Prostate gland (tissue), 2 donors: ENCODE results near the gene UGT1A8. TPM values are rescaled to one million over a fixed set of nuclear protein-coding genes. Genes with fewer than 3 reads are reported as not detected.

Experiments used
- DNase-seq: peaks from one replicate; pipeline ENCODE4 v3.0.0-alpha.2; 2019; ENCODE audit warnings: low spot score
- H3K27ac ChIP-seq, 2 donors: fragments of 200-600 bp; sonication (generic); 2 replicates each; pipeline ENCODE4 v1.5.1; 2017 to 2019
- H3K27me3 ChIP-seq: fragments of 200-600 bp; sonication (generic); replicated peaks from 2 replicates; pipeline ENCODE4 v1.5.1; 2019; ENCODE audit not compliant: insufficient read depth
- H3K36me3 ChIP-seq, 2 donors: fragments of 200-600 bp; sonication (generic); 1 replicate in 1 of 2; 2 replicates in 1 of 2; pipeline versions ENCODE4 v1.5.1 to v1.8.1; 2017 to 2019
- H3K4me1 ChIP-seq: fragments of 200-600 bp; sonication (generic); replicated peaks from 2 replicates; pipeline ENCODE4 v1.5.1; 2019
- H3K4me3 ChIP-seq, 2 donors: fragments of 200-600 bp; sonication (generic); 2 replicates each; pipeline ENCODE4 v1.5.1; 2017 to 2019
- H3K9me3 ChIP-seq: fragments of 200-600 bp; sonication (generic); 2 replicates; pipeline ENCODE4 v1.5.1; 2017
- CTCF ChIP-seq, 4 experiments: fragments of 200-600 bp in 2 of 4; fragments of 450-650 bp in 2 of 4; sonication (generic) in 2 of 4; IDR thresholded peaks; 1 replicate in 3 of 4; 2 replicates in 1 of 4; pipeline ENCODE4 v1.5.1; 2016 to 2019; ENCODE audit warnings: antibody characterized with exemption in 4 of 4, mild to moderate bottlenecking in 2 of 4, moderate library complexity in 2 of 4
- POLR2A ChIP-seq: fragments of 450-650 bp; IDR thresholded peaks from one replicate; pipeline ENCODE4 v1.6.1; 2016; ENCODE audit warnings: antibody characterized with exemption, mild to moderate bottlenecking
- POLR2AphosphoS5 ChIP-seq: sonication (generic); formaldehyde crosslinking; IDR thresholded peaks from one replicate; pipeline ENCODE4 v1.6.1; 2017; ENCODE audit warnings: antibody characterized with exemption
- WGBS: methylation state at CpG from one replicate; pipeline ENCODE4 v1.1.5; 2018; 5-methylcytosine and 5-hydroxymethylcytosine counted together
- intact Hi-C: fragments of 100-400 bp; cut with DNase I; formaldehyde crosslinking; loops from one replicate; pipeline ENCODE4 v1.14.2; 2022
- total RNA-seq, 2 donors: library from RNA; depleted of rRNA; stranded (reverse); fragments of >200 nt; gene quantifications; one replicate each; pipeline ENCODE4 v1.1.0, GENCODE V29; 2016

The UGT1A8 gene
- total RNA-seq, 2 donors from 2014 or later = not detected

GRCh38 chr2:233816334-233816733, 198.9 kb downstream of the UGT1A8 start:
- H3K4me3 ChIP-seq = no peak overlapping the region
- no peak overlapping the region for H3K27ac ChIP-seq
- no peaks in the 10 kb centered on the region for H3K27me3 ChIP-seq
- no peak for DNase-seq
- no peaks in the 10 kb centered on the region for H3K36me3 ChIP-seq
- intact Hi-C loops = no loop called here
- WGBS = 33% methylated on average over 2 of the region's 2 CpGs
- no peaks in the 10 kb centered on the region for H3K4me1 ChIP-seq
- TF ChIP-seq CTCF (IDR thresholded peaks at IDR 0.05) = no peak
- no peak for TF ChIP-seq POLR2A
- TF ChIP-seq POLR2AphosphoS5 = no peak
- no peaks in the 10 kb centered on the region for H3K9me3 ChIP-seq

GRCh38 chr2:233816771-233817170, 199.3 kb downstream of the UGT1A8 start:
- Histone ChIP-seq H3K36me3 (no peaks in the 10 kb centered on the region), H3K27ac (no peak overlapping the region), H3K9me3 (no peaks in the 10 kb centered on the region), H3K4me3 (no peak overlapping the region), H3K27me3 (no peaks in the 10 kb centered on the region), H3K4me1 (no peaks in the 10 kb centered on the region)
- whole genome bisulfite sequencing = 82% methylated on average over 4 of the region's 4 CpGs
- intact Hi-C loops = no loop called here
- no peak for DNase-seq
- TF ChIP-seq POLR2AphosphoS5 (no peak), CTCF (IDR thresholded peaks at IDR 0.05) (no peak), POLR2A (no peak)

- no peaks in the 10 kb centered on the region for H3K9me3 ChIP-seq
- H3K27me3 ChIP-seq = no peaks in the 10 kb centered on the region
- 81% methylated on average over 3 of the region's 3 CpGs for WGBS
- intact Hi-C loops = no loop called here
- DNase-seq = no peak
- TF ChIP-seq POLR2AphosphoS5 (no peak), CTCF (IDR thresholded peaks at IDR 0.05) (no peak), POLR2A (no peak)
- no peak overlapping the region for H3K27ac ChIP-seq
- no peaks in the 10 kb centered on the region for H3K36me3 ChIP-seq
- H3K4me1 ChIP-seq = no peaks in the 10 kb centered on the region
- H3K4me3 ChIP-seq = no peak overlapping the region
These were observed 200.0 kb downstream of the UGT1A8 start for GRCh38 chr2:233817361-233817911.

- no peak for DNase-seq
- no peak overlapping the region for H3K4me3 ChIP-seq
- intact Hi-C loops = no loop called here
- no peak for TF ChIP-seq POLR2A
- TF ChIP-seq POLR2AphosphoS5 = no peak
- 93% methylated on average over 11 of the region's 11 CpGs for WGBS
- no peaks in the 10 kb centered on the region for H3K9me3 ChIP-seq
- no peaks in the 10 kb centered on the region for H3K4me1 ChIP-seq
- H3K36me3 ChIP-seq = no peaks in the 10 kb centered on the region
- no peaks in the 10 kb centered on the region for H3K27me3 ChIP-seq
- no peak overlapping the region for H3K27ac ChIP-seq
These were observed 200.7 kb downstream of the UGT1A8 start for GRCh38 chr2:233817995-233818638.

- Histone ChIP-seq H3K36me3 (no peaks in the 10 kb centered on the region), H3K4me3 (no peak overlapping the region), H3K27ac (no peak overlapping the region), H3K27me3 (no peaks in the 10 kb centered on the region), H3K4me1 (no peaks in the 10 kb centered on the region), H3K9me3 (no peaks in the 10 kb centered on the region)
- DNase-seq = no peak
- 82% methylated on average over 17 of the region's 17 CpGs for WGBS
- intact Hi-C loops = no loop called here
- TF ChIP-seq POLR2AphosphoS5 (no peak), POLR2A (no peak), CTCF (IDR thresholded peaks at IDR 0.05) (no peak)
These were observed 201.5 kb downstream of the UGT1A8 start for GRCh38 chr2:233818639-233819621.
